Fibroblast of skin of right biceps (primary cell): ENCODE data around the gene SERPINA4.

Experiments
- DNase-seq: peaks from one replicate; pipeline ENCODE4 v3.0.0-alpha.2; 2013

SERPINA4 gene, protein sequence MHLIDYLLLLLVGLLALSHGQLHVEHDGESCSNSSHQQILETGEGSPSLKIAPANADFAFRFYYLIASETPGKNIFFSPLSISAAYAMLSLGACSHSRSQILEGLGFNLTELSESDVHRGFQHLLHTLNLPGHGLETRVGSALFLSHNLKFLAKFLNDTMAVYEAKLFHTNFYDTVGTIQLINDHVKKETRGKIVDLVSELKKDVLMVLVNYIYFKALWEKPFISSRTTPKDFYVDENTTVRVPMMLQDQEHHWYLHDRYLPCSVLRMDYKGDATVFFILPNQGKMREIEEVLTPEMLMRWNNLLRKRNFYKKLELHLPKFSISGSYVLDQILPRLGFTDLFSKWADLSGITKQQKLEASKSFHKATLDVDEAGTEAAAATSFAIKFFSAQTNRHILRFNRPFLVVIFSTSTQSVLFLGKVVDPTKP

DNA sequence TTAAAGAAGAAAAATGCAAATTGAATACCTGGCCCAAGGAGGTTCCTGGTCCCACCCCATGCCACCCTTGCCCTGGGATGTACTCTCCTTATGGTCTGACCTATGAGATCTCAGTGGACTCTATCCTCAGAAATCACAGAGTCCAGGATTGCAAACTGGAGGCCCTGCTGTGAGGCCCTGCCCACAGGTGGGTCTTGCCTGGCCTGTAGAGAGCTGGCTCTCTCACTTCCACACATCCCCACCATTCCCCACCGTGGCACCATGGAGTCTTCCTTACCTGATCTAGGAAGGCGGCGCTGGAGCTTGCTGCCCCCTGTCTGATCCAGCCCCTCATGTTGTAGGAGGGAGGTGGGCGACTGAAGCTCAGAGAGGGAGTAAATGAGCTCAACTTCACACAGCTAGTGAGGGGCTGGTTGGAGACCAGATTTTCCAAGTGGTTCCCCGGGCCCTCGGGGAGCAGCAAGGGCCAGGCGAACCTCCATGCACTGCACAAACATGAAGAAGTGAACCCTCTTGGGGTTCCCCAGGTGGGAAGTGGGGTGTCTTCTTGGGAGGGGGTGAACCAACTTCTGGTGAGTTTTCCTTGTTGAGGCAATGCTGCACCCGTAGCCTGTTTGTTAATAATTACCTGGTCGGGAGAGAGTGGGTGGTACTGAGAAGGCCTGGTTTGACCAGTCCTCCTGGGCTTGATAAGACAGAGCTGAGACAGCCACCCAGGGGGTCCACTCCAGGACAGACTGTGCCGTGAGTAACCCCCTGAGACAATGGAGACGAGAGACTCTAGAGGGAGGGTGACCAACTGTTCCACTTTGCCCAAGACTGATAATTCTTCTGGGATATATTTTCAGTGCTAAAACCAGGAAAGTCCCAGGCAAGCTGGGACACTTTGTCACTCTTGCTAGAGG lies at the start of gene SERPINA4:
Gene SERPINA4 (plus strand): TSS at position 692 of the 905 bp plus-strand sequence. CDS start 2,041 bp downstream, outside the sequence.
- DNase-seq, result no peak

DNA sequence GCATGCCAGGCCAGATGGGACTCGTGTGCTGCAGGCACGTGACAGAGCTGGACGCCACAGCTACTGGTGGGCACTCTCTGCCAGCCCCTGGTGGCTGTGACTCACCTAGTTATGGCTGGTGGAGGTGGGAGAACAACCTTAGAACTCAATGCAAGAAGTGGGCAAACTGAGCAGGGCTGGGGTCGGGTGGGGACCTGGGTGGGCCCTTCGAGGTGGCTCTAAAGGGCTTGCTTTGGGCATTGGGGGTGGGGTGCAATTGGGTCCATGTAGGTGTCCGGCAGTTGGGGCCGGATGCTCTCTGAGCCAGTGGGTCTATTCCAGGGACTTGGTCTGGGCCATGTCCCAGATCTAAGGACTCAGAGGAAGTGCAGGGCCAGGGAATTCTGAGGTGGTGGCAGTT lies 46.9 kb upstream of the SERPINA4 start:
- DNase-seq, result no peak

DNA sequence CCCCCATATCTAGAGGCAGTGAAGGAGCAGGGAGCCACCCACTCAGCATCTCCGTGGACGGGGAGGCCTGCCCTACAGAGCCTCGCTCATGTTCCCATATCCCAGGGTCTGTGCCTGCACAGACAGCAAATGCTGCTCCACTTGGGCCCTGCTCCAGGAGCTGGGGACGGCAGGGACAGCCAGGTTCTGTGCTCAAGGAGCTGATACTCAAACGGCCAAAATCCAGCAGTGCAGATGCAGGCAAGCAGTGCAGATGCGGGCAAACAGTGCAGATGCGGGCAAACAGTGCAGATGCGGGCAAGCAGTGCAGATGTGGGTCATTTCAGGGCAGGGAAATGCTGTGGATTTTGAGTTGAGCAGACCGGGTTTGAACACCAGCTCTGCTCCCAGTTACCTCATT lies 45.8 kb upstream of the SERPINA4 start:
- DNase-seq, result no peak

DNA sequence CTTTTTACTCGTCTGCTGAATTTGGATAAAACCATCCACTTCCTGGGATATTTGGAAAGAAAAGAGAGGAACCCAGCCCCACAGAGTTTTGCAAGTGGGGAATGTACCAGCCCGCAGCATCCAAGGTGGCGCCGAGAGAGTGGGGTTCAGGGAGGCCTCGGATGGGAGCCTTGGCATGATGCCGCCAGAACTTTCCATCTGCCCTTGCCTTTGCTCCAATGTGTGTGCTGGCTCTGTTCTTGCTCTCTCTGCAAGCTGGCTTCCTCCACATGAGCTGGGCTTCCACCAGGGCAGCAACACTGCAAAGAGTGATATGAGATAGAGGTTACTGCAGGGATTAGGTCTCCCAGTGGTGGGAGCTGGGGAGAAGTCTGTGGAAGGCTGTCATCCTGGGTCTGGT lies 45.4 kb upstream of the SERPINA4 start:
- DNase-seq, result no peak

DNA sequence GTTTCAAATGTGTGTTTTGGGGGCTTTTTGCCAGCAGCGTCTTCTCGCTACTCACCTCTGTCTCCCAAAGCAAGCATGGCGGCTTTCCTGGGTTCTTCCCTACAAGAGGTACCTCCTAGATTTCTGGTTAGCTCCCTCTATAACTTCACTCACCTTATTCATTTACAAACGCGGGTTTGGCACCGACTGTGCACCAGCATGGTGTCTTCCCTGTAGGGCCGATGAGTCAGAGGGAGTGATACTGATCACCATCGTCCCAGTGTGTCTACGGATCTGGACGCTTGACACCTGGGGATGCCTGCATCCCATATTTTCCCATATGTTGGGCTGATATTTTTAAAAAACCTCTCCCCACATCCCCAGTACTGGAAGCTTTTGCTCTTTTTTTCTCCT lies 44.0 kb upstream of the SERPINA4 start:
- DNase-seq, result no peak

DNA sequence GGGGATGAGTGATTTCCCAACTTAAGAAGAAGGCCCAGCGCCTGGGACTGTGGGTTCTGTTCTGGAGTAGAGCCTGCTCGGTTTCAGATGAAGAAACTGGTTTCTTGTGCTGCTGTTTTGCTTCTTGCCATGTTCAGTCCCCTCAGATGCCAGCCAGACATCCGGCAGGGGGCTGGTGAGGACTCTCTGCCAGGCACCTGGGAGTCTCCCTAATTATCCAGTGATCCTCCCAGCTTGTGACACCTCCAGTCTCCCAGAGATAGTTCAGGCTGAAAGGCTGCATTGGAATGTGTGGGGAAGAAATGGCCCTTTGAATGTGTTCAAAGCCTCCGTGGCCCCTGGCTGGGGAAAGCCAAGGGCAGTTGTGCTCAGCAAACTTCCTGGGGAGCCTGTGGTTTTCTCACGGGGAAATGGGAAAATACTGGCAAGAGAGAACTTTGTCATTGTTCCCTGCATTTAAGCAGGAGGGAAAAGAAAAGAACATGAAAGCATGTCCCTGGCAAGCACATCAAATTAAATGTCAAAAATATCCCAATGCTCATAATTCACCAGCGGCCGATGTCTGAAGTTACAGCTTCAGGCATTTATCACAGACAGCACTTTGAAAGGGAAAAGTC lies 43.5 kb upstream of the SERPINA4 start:
- no peak for DNase-seq

DNA sequence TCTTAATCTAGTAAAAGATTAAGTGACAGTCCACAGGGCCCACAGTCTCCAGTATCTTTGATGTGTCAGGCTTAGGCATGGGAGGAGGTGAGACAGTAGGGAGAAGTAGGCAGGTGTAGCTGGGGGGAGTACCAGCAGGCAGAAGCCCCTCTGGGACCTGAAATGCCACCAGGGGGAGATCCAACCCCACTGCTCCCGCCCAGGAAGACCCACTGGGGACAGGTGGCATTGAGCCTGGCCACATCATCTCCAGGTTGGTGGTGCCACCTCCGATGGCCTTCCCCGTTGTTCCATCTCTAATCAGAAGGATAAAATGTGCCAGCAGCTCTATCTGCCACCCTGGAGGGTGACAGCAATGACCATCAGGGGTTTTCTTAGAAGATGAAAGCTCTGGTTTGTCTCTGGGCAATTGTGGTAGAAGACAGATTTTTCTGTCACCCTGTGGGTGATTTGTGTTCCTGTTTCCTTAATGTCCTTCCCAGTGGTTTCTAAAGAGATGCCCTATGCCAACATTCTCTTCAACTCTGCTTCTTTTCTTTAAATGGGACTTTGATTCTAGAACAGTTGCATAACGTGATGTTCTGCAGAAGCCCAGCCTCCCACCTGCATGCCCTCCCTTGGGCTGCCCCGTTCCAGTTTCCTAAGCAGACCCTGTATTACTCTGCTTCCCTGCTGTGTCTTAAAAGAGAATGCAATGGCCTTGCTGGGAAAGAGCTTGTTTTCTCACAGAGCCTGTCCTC lies 39.7 kb upstream of the SERPINA4 start:
- DNase-seq, result no peak

DNA sequence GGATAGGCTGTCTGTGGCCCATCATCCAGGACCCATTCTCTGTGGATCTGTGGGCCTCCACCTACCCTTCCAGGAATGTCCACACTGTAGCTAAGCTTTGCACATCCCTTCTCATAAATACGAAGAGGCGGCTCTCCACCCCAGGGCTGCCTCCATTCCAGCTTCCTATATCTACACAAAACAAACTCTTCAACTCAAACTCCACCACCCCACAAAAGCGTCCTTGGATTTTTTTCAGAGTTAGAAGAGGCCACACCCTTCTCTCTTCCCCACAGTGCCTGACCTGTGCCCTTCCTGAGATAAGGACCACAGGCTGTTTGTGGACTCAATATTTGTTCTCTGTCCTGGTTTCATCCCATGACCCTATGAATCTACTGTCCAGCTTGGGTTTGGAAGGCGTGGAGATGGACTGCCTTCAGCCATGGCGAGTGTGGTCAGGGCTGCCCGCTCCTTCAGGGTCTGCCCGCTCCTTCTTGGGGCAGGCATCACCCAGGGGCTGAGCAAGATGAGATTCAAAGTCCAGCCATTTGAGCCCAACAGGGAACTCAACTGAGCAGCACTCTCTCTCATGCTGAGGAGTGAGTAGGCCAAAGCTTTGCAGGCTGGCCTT lies 39.0 kb upstream of the SERPINA4 start:
- no peak for DNase-seq

DNA sequence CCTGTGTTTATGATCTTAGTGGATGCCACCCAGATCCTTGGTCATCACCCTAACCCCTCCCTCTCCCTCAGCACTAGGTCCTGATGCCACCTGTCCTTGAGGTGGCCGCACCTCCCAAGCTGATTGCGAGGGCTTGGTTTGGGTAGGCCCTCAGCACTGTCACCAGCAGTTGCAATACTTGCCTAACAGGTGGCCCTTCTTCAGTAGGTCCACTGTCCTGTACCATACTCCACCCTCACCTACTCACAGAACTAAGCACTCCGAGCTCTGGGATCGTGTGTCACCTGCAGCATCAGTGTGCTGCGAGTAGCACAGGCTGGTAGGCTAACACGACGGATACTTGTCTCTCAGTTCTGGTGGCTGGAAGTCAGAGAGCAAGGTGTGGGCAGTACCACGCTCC lies 38.0 kb upstream of the SERPINA4 start:
- no peak for DNase-seq

DNA sequence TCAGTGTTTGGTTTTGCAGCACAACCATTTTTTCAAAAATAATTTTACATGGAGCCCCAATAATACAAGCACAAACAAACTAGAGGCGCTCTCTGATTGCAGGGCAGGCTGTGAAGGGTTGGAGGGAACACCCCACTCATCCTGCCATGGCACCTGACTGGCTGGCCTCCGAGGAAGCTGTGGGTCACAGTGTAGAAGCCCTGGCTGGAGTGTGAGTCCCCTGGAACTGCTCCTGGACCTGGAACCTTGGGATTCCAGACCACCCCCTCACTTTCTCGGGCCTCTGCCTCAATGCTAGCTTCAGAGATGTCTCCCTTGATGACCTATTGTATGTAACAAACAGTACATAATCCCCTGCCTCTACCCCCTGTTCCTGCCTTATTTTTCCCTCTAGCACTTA lies 37.1 kb upstream of the SERPINA4 start:
- no peak for DNase-seq

DNA sequence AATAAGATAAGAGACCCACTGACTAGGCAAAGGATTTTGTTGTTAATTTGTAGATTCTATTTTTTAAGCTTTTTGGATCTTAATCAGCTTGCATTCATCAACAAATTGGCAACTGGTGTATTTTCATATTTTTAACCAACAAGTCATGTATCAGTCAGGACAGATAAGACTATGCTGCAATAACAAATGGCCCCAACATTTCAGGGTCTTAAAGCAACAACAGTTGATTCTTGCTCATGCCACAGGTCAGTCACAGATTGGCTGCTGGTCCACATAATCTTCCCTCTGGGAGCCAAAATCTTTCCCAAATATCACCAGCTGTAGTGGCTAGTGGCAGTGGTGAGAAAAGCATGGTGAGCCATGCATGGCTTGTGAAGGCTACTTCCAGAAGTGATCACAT lies 30.1 kb upstream of the SERPINA4 start:
- DNase-seq, result no peak

DNA sequence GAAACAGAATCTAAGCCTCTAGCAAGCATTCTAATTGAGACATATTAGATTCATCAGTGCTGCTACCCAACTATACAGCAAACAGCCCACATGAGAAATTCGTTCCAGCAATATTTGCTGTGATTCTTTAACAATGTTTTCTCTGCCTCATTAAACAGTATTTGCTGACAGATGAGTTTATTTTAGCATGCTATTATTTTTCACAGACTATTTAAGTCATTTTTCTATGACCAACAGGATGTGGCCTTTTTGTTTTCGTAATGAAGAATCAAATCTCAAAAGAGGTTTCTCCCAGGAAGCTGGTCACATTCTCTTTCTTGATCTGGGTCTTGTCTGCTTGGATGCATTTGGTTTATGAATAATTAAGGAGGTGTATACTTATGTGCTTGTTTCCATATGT lies 28.8 kb upstream of the SERPINA4 start:
- DNase-seq, result no peak

DNA sequence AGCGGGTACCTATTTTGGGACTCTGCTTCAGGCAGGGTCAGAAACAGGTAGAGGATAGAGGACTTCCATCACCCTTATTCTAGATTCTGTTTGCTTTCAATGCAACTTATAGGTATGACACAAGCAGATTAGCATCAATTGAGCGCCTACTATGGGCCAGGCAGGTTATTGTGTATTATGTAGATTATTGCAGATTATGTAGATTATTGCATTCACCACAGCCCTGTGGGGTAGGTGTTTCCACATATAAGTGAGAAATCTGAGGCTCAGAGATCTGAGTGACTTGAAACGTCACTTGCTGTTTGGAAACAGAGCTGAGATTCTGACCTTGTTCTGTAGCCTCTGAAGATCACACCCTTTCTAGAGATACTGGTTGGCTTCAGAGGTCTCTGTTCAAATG lies 25.7 kb upstream of the SERPINA4 start:
- DNase-seq, result no peak

DNA sequence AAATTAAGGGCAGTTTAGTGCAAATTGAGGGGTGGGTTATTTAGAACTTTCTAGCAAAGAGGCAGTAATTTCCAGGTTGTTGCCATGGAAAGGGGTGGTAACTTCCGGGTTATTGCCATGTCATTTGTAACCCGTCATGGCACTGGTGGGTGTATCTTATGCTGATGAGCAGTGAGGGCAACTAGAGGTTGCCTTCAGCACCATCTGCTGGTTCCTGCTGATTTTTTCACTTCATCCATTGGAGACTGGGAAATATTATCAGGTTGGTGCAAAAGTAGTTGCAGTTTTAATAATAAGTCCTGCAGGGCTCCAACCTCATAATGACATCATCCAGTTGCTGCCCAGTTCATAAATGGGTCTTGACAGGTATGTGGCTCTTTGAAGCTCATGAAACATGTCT lies 24.4 kb upstream of the SERPINA4 start:
- DNase-seq, result no peak

DNA sequence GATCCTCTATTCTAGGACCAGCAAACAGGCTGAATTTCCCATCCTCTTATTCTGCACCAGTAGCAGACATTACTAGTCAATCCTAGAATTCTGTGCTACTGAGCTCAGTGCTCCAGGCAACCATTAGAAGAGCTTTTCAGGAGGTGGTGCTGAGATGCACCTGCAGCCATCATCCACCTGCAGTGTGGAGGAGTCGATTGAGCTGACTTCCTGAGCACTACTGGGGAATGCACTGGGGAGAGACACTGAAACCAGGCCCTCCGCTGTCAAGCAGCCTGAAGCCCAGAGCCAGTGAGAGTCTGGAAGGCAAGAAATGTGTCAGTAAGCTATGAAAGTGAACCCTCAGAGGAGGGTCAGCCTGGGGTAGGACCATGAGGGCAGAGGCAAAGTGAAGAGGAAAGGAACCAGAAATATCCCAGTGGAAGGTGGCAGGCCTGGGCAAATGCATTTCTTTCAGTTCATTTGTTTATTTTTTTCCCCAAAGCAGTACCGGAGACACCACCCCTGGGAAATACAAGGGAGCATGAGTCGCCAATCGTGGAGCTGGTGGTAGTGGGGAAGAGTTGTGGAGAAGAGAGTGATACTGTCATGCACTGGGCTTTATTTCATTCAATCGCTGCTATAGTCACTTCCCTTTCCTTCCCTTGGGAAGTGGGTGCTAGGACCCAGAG lies 23.0 kb upstream of the SERPINA4 start:
- DNase-seq, result no peak

DNA sequence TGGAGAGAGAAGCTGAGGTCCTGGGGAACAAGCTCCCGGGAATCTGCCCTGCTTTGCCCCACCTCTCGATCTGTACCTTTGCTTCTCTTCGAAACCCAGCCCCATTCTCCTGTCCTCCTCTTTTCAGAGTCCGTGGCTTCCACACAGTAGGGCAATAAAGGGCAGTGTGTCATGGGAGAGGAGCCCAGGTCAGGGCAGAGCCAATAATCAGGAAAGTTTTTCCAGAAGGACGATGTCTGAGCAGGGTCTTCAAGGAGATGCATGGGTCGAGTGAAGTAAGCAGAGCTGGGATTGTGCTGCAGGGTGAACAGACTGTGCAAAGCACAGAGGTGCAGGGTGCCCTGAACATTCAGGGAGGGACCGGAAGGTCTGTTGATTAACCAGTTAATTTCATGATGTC lies 22.1 kb upstream of the SERPINA4 start:
- DNase-seq, result no peak

DNA sequence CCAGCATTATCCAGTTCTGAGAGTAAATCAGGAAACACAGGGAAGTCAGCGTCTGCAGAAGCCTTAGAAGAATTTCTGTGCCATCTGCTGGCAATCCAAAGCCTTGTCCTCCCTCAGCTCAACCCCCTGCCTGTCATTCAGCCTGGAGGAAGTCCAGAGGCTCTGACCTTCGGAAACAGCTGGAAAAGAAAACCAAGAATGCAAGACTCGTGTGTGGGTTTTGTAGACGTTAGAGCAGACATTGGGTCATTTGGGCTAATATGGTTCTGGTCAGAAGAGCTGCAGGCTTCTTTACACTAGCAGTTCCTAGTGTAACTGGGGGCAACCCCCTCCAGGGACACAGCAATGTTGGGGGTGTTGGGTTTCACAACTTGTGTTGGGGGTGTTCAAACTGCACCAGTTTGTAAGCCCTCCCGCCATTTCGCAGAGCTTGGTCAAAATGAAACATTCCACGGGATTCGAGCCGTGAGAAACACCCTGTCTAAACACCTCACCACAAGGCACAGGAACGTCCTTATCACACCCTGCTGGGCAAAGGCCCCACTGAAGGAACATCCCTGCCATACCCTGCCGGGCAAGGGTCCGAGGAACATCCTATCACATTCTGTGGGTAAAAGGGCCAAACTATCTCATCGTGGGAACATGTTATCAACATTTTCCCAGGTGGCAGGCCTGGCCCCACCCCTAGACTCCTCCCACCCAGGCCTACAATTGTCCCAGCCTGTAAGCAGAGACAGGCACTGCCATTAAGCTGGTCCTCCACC lies 21.0 kb upstream of the SERPINA4 start:
- no peak for DNase-seq

DNA sequence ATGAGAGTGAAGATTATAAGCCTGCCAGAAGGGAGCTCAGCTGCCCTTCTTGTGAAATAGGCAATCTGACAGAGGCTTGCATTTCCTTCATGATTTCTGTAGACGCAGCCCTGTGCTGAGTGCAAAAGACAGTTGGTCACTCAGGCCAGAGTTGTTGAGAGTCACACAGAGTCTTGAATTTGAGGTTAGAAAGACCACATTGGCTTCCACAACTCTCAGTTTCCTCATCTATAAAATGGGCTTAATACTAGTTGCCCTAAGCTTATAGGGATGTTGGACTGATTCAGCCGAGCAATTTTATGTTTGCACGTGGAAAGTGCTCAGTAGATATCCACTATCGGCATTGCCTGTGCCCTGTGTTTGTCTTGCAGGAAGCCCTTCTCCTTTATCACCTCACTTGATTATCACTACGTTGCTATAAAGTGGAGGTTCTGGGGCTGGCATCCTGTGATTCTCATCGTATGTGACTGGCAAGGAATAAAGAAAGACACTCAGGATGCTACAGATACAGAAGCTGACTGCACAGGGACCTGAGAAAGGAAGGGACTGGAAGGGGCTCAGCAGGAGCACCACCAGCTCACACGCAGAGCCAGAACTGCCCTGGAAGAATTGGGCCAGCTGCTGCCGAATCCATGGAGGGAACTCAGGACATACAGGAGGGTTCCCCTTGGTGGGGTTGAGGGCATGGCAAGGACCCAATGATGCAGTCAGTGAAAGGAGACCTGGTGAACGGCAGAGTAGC lies 19.8 kb upstream of the SERPINA4 start:
- no peak for DNase-seq

DNA sequence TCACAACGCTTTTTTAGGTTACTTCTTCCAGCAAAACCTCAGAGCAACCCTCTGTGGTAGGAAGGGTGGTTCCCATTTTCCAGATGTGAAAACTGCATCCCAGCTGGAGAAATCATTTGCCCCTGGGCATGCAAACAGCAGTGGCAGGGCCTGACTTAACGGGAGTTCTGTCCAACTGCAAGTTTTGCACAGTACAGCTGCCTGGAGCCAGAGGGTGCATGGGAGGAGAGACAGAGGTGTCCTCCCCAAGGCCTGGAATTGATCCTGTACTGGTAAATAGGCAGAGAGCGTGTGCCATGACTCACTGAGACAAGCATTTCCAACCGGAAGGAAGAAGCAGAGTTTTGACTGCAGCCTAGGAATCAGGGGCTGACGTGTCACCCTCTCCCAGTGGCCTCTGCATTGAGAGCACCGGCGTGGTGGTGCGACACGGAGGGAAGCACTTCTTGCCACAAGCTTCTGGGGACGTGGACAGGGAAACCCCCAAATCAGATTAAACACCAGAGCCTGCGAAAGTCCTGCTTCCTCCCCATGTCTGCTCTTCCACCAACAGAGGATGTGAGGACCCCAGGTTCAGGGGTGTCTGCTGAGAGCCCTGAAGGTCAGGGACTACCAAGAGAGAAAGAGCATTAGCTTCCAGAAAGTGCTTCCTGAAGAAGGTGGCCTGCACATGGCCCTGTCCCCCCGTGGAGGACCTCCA lies 19.0 kb upstream of the SERPINA4 start:
- DNase-seq, result peak; percentile 71
